ENCODE results near the gene GDPD5. TPM values are rescaled to one million over a fixed set of nuclear protein-coding genes. Genes with fewer than 3 reads are reported as not detected.

GDPD5 gene
- total and polyA plus RNA-seq, 2 donors (not counting 1 experiment from before 2014, with no cell fraction given), result 59.1 to 102 TPM

- no peak overlapping the region for H3K4me3 ChIP-seq (ENCODE audit: control extremely low read depth in 1 of 5, extremely low read depth in 1 of 5, insufficient read depth in 1 of 5, low read depth in 2 of 5, low read length in 4 of 5)
- ChIA-PET CTCF (no interaction called here), POLR2A (no interaction called here)
- peaks cover 0 to 14% (median 1%) of the 10 kb centered on the region in 4 experiments for H3K27me3 ChIP-seq (replicated peaks in 1 of 4; ENCODE audit: control extremely low read depth in 1 of 4, control insufficient read depth in 3 of 4, insufficient read depth in 4 of 4, low read length in 3 of 4)
- DNase-seq, result no peak
- H3K79me2 ChIP-seq (ENCODE audit: control insufficient read depth, insufficient read depth, low read length), result no peaks in the 10 kb centered on the region
- H3K36me3 ChIP-seq (replicated peaks in 1 of 2; ENCODE audit: control extremely low read depth in 1 of 2, control insufficient read depth in 1 of 2, extremely low read depth in 1 of 2, insufficient read depth in 2 of 2, low read length in 1 of 2), result peaks cover 0 to 2% of the 10 kb centered on the region in 2 experiments
- no peaks in the 10 kb centered on the region for H3K4me1 Mint-ChIP-seq
- H3K4me3 Mint-ChIP-seq, result no peak overlapping the region
- H3K4me1 ChIP-seq (ENCODE audit: control insufficient read depth in 2 of 2, insufficient read depth in 2 of 2, low read length in 2 of 2), result no peaks in the 10 kb centered on the region
- no peak overlapping the region for H2AFZ ChIP-seq (ENCODE audit: insufficient read depth, low read depth, low read length, poor library complexity, severe bottlenecking)
- no peak for TF ChIP-seq EZH2 (IDR thresholded peaks at IDR 0.05; ENCODE audit: borderline replicate concordance, insufficient read depth, low read depth, low read length, poor library complexity, severe bottlenecking)
- TF ChIP-seq CTCF (IDR thresholded peaks at IDR 0.05), result no peak
- no peak overlapping the region for H3K9ac ChIP-seq (ENCODE audit: low read length)
- H3K9me3 Mint-ChIP-seq (ENCODE audit: insufficient read depth), result no peaks in the 10 kb centered on the region
- H3K27ac Mint-ChIP-seq, result no peak overlapping the region
- H3K4me2 ChIP-seq (replicated peaks; ENCODE audit: low read depth, low read length, poor library complexity, severe bottlenecking), result no peak overlapping the region
- peaks cover 4% of the 10 kb centered on the region for H3K27me3 Mint-ChIP-seq
- no peaks in the 10 kb centered on the region for H4K20me1 ChIP-seq (ENCODE audit: control insufficient read depth, insufficient read depth, low read length, poor library complexity, severe bottlenecking)
- 94% methylated on average over 10 of the region's 13 CpGs for WGBS (ENCODE audit: insufficient coverage)
- ATAC-seq (ENCODE audit: low read depth), result no peak
- no peaks in the 10 kb centered on the region for H3K9me3 ChIP-seq (ENCODE audit: control extremely low read depth in 1 of 3, control insufficient read depth in 2 of 3, insufficient read depth in 1 of 3, low read length in 2 of 3)
- no peak overlapping the region for H3K27ac ChIP-seq (ENCODE audit: low read length in 2 of 2)
- intact Hi-C loops (cut with micrococcal nuclease), result no loop called here
Observed at GRCh38 chr11:75437966-75438659, 87.6 kb downstream of the GDPD5 start.

GRCh38 chr11:75436806-75437205, 88.9 kb downstream of the GDPD5 start:
- CTCF ChIA-PET, result interaction anchor here (0.6 to 1.5 kb wide), 2 partner anchors 22 to 47 kb away, joined by 4 to 5 read pairs; no protein-coding TSS in a partner anchor
- H3K4me3 ChIP-seq (ENCODE audit: control extremely low read depth in 1 of 5, extremely low read depth in 1 of 5, insufficient read depth in 1 of 5, low read depth in 2 of 5, low read length in 4 of 5), result no peak overlapping the region
- peaks cover 12% of the 10 kb centered on the region for H3K27me3 Mint-ChIP-seq

More at GRCh38 chr11:75436806-75437205, 88.9 kb downstream of the GDPD5 start:
- H4K20me1 ChIP-seq (ENCODE audit: control insufficient read depth, insufficient read depth, low read length, poor library complexity, severe bottlenecking), result no peaks in the 10 kb centered on the region
- ATAC-seq (ENCODE audit: low read depth) (no peak), DNase-seq (no peak)
- intact Hi-C loops (cut with micrococcal nuclease), result no loop called here
- no peaks in the 10 kb centered on the region for H3K9me3 Mint-ChIP-seq (ENCODE audit: insufficient read depth)
- no peak overlapping the region for H3K4me2 ChIP-seq (replicated peaks; ENCODE audit: low read depth, low read length, poor library complexity, severe bottlenecking)
- no peaks in the 10 kb centered on the region for H3K4me1 Mint-ChIP-seq
- H3K9ac ChIP-seq (ENCODE audit: low read length), result no peak overlapping the region
- no peaks in the 10 kb centered on the region for H3K79me2 ChIP-seq (ENCODE audit: control insufficient read depth, insufficient read depth, low read length)
- H3K4me1 ChIP-seq (ENCODE audit: control insufficient read depth in 2 of 2, insufficient read depth in 2 of 2, low read length in 2 of 2), result no peaks in the 10 kb centered on the region
- POLR2A ChIA-PET, result interaction anchor here (0.6 kb wide), 1 partner anchor 100 kb away, joined by 3 read pairs; no protein-coding TSS in a partner anchor
- H3K4me3 Mint-ChIP-seq, result no peak overlapping the region
- H3K9me3 ChIP-seq (ENCODE audit: control extremely low read depth in 1 of 3, control insufficient read depth in 2 of 3, insufficient read depth in 1 of 3, low read length in 2 of 3), result no peaks in the 10 kb centered on the region
- peaks cover 0 to 2% of the 10 kb centered on the region in 2 experiments for H3K36me3 ChIP-seq (replicated peaks in 1 of 2; ENCODE audit: control extremely low read depth in 1 of 2, control insufficient read depth in 1 of 2, extremely low read depth in 1 of 2, insufficient read depth in 2 of 2, low read length in 1 of 2)
- WGBS (ENCODE audit: insufficient coverage), result 94% methylated on average over 9 of the region's 9 CpGs
- H2AFZ ChIP-seq (ENCODE audit: insufficient read depth, low read depth, low read length, poor library complexity, severe bottlenecking), result no peak overlapping the region
- H3K27me3 ChIP-seq (replicated peaks in 1 of 4; ENCODE audit: control extremely low read depth in 1 of 4, control insufficient read depth in 3 of 4, insufficient read depth in 4 of 4, low read length in 3 of 4), result peaks cover 0 to 28% (median 5%) of the 10 kb centered on the region in 4 experiments
- no peak overlapping the region for H3K27ac ChIP-seq (ENCODE audit: low read length in 2 of 2)
- TF ChIP-seq EZH2 (IDR thresholded peaks at IDR 0.05; ENCODE audit: borderline replicate concordance, insufficient read depth, low read depth, low read length, poor library complexity, severe bottlenecking) (no peak), CTCF (IDR thresholded peaks at IDR 0.05) (no peak)
- H3K27ac Mint-ChIP-seq, result no peak overlapping the region
